Central memory CD8-positive, alpha-beta T cell (primary cell): ENCODE data around the gene MROH2A.

Experiments
- ATAC-seq: fragments of 150-1000 bp; cut with Tn5 transposase; replicated peaks from 2 replicates; pipeline ENCODE4 v1.10.0; 2022; ENCODE audit warnings: mild to moderate bottlenecking, moderate FRiP score, moderate number of reproducible peaks; ENCODE audit not compliant: poor library complexity, severe bottlenecking; ENCODE audit errors: extremely low read depth
- DNase-seq, 2 donors: peaks; one replicate each; pipeline ENCODE4 v3.0.0; 2021; ENCODE audit warnings: low spot score in 2 of 2
- H3K27ac Mint-ChIP-seq: one replicate; pipeline ENCODE4 v1.8.0; 2022; ENCODE audit warnings: low read depth, mild to moderate bottlenecking, moderate library complexity, mixed read lengths
- H3K27me3 Mint-ChIP-seq: one replicate; pipeline ENCODE4 v1.8.0; 2022; ENCODE audit warnings: mixed read lengths
- H3K36me3 Mint-ChIP-seq: one replicate; pipeline ENCODE4 v1.8.0; 2022; ENCODE audit warnings: mild to moderate bottlenecking, moderate library complexity, mixed read lengths; ENCODE audit not compliant: insufficient read depth
- H3K4me1 Mint-ChIP-seq: one replicate; pipeline ENCODE4 v1.8.0; 2022; ENCODE audit warnings: mixed read lengths
- H3K4me3 Mint-ChIP-seq: one replicate; pipeline ENCODE4 v1.8.0; 2022; ENCODE audit warnings: mild to moderate bottlenecking, moderate library complexity, mixed read lengths
- H3K9me3 Mint-ChIP-seq: one replicate; pipeline ENCODE4 v1.8.0; 2022; ENCODE audit warnings: mixed read lengths

The MROH2A gene

DNA sequence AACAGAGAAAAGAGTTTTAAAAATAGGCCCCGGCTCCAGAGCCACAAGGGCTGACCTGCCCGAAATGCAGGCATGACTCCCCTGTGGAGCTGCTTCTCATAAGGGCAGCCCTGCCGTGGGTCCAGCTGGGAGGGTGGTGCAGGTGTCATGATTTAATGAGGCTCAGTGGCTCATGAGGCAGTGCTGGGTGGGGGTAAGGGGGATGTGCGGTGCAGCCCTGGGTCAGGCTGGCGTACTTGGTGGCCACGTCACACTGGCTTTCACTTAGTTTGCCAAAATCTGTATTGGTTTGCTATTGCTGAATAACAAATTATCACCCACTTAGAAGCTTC is 42.6 kb downstream of the MROH2A start:
- H3K4me3 Mint-ChIP-seq, result no peak overlapping the region
- H3K36me3 Mint-ChIP-seq, result no peaks in the 10 kb centered on the region
- H3K9me3 Mint-ChIP-seq, result no peaks in the 10 kb centered on the region
- no peak overlapping the region for H3K27ac Mint-ChIP-seq
- H3K27me3 Mint-ChIP-seq, result peaks cover 66% of the 10 kb centered on the region
- ATAC-seq (no peak), DNase-seq (no peak)
- no peaks in the 10 kb centered on the region for H3K4me1 Mint-ChIP-seq

DNA sequence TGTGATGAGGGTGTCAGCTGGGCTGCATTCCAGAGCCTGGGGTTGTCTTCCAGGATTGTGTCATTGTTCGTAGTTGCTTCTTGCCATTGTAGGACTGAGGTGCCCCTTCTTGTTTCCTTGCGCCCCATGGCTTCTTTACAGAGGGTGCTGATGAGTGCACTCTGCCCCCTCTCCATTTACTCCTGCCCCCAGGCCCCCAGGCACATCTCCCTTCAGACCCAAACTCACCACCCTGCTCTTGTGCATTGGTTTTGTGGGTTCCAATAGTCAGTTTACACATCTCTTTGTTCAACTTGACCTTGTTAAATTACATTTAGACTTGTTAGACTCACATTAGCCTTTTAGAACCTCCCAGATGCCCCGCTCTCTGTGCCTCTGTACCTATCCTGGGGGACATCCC is 43.1 kb downstream of the MROH2A start:
- no peak for DNase-seq
- no peak overlapping the region for H3K4me3 Mint-ChIP-seq
- peaks cover 66% of the 10 kb centered on the region for H3K27me3 Mint-ChIP-seq
- no peak overlapping the region for H3K27ac Mint-ChIP-seq
- no peaks in the 10 kb centered on the region for H3K9me3 Mint-ChIP-seq
- no peaks in the 10 kb centered on the region for H3K36me3 Mint-ChIP-seq
- ATAC-seq, result no peak
- no peaks in the 10 kb centered on the region for H3K4me1 Mint-ChIP-seq

- Mint-ChIP-seq H3K27ac (no peak overlapping the region), H3K9me3 (no peaks in the 10 kb centered on the region), H3K27me3 (peaks cover 66% of the 10 kb centered on the region), H3K4me3 (no peak overlapping the region), H3K4me1 (no peaks in the 10 kb centered on the region), H3K36me3 (no peaks in the 10 kb centered on the region)
- DNase-seq (no peak), ATAC-seq (no peak)
Measured at GRCh38 chr2:233821709-233822100, 43.6 kb downstream of the MROH2A start.

- Mint-ChIP-seq H3K4me3 (no peak overlapping the region), H3K9me3 (no peaks in the 10 kb centered on the region), H3K36me3 (no peaks in the 10 kb centered on the region), H3K4me1 (no peaks in the 10 kb centered on the region), H3K27ac (no peak overlapping the region), H3K27me3 (peaks cover 66% of the 10 kb centered on the region)
- DNase-seq (no peak), ATAC-seq (no peak)
Measured at GRCh38 chr2:233822101-233822771, 44.1 kb downstream of the MROH2A start.

GRCh38 chr2:233822781-233823730 is 44.9 kb downstream of the MROH2A start:
- Mint-ChIP-seq H3K4me3 (no peak overlapping the region), H3K27me3 (peaks cover 66% of the 10 kb centered on the region), H3K9me3 (no peaks in the 10 kb centered on the region), H3K36me3 (peaks cover 2% of the 10 kb centered on the region), H3K4me1 (no peaks in the 10 kb centered on the region), H3K27ac (no peak overlapping the region)
- DNase-seq (no peak), ATAC-seq (no peak)

GRCh38 chr2:233823731-233824121 is 45.6 kb downstream of the MROH2A start:
- Mint-ChIP-seq H3K27ac (no peak overlapping the region), H3K4me1 (no peaks in the 10 kb centered on the region), H3K9me3 (no peaks in the 10 kb centered on the region), H3K27me3 (peaks cover 63% of the 10 kb centered on the region), H3K4me3 (no peak overlapping the region), H3K36me3 (peaks cover 2% of the 10 kb centered on the region)
- ATAC-seq (no peak), DNase-seq (no peak)

- Mint-ChIP-seq H3K9me3 (no peaks in the 10 kb centered on the region), H3K36me3 (peaks cover 2% of the 10 kb centered on the region), H3K4me3 (no peak overlapping the region), H3K27me3 (peaks cover 56% of the 10 kb centered on the region), H3K4me1 (no peaks in the 10 kb centered on the region), H3K27ac (no peak overlapping the region)
- DNase-seq (no peak), ATAC-seq (no peak)
Measured at GRCh38 chr2:233824373-233824772, 46.2 kb downstream of the MROH2A start.

GRCh38 chr2:233828546-233829192 is 50.5 kb downstream of the MROH2A start:
- Mint-ChIP-seq H3K27me3 (peaks cover 33% of the 10 kb centered on the region), H3K4me1 (no peaks in the 10 kb centered on the region), H3K27ac (no peak overlapping the region), H3K9me3 (no peaks in the 10 kb centered on the region), H3K4me3 (no peak overlapping the region), H3K36me3 (peaks cover 2% of the 10 kb centered on the region)
- ATAC-seq (no peak), DNase-seq (no peak)

DNA sequence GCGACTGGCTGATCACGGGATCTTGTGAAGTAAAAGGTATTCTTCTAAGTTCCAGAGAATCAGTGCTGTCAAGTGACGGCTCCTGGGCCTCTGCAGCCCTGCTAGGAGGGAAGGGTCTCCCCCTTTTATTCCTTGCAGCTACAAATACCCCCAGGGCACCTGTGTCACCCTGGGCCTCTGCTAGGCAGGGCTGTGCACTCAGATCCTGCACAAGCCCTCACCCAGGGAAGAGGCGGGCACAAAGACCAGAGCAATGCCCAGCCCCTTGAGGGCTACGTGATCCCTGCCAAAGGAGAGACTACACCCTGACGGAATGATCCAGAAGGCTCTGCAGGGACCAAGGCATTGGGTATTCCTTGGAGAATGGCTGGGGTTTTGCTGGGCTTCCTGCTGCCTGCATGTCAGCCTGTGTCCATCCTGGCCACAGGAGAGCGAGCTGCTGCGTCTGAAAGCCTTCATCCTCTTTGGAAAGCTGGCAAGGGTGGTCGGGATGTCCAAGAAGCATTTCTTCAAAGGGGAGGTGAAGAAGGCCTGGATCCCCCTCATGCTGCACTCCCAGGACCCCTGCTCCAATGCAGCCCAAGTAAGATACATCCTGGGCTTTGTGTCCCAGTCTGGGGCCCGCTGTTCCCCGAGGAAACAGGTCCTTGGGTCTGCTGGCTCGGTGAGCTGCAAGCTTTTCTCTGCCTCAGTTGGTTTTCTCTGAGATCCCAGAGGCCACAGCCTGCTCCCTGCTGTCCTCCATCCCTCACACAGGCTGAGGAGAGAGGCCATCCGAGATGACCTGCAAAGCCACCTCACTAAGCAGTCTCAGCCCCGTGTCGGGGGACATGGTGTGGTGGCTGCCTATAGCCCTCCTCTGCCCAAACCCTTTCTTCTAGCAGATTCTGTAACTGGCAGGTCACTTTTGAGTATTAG is 51.3 kb downstream of the MROH2A start:
- Mint-ChIP-seq H3K4me1 (no peaks in the 10 kb centered on the region), H3K27ac (no peak overlapping the region), H3K36me3 (peaks cover 2% of the 10 kb centered on the region), H3K9me3 (no peaks in the 10 kb centered on the region), H3K27me3 (peaks cover 33% of the 10 kb centered on the region), H3K4me3 (no peak overlapping the region)
- no peak for DNase-seq
- ATAC-seq, result no peak

DNA sequence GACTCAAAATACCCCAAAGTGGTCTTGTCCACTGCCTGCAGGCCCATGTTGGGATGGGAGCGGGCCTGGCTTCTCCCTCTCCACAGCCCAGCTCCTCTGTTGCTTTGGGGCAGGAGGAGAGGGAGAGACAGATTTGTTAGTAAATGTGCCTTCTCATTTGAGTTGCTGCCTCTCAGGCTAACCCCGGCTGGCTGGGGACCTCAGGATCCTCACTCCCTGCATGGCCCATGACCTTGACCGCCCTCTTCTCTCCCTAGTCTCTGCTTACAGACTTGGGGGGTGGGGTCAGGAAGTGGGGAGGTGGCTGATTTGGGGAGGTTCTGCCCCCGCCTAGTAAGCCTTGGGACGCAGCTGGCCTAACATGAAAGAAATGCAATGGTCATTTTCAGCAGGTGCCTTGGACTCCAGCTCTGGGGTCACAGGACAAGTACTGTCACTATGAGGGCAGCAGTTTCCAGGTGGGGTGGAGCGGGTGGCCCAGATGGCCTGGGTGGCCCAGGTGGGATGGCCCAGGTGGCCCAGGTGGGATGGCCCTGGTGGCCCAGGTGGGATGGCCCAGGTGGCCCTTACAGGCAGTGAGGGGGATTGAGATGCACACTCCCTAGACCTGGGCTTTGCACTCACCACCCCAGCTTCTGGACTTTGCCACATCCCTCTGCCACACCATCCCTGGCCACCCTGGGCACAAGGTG is 52.1 kb downstream of the MROH2A start:
- Mint-ChIP-seq H3K9me3 (no peaks in the 10 kb centered on the region), H3K27ac (no peak overlapping the region), H3K36me3 (peaks cover 2% of the 10 kb centered on the region), H3K4me1 (no peaks in the 10 kb centered on the region), H3K27me3 (peaks cover 31% of the 10 kb centered on the region), H3K4me3 (no peak overlapping the region)
- DNase-seq, result no peak
- ATAC-seq, result no peak

DNA sequence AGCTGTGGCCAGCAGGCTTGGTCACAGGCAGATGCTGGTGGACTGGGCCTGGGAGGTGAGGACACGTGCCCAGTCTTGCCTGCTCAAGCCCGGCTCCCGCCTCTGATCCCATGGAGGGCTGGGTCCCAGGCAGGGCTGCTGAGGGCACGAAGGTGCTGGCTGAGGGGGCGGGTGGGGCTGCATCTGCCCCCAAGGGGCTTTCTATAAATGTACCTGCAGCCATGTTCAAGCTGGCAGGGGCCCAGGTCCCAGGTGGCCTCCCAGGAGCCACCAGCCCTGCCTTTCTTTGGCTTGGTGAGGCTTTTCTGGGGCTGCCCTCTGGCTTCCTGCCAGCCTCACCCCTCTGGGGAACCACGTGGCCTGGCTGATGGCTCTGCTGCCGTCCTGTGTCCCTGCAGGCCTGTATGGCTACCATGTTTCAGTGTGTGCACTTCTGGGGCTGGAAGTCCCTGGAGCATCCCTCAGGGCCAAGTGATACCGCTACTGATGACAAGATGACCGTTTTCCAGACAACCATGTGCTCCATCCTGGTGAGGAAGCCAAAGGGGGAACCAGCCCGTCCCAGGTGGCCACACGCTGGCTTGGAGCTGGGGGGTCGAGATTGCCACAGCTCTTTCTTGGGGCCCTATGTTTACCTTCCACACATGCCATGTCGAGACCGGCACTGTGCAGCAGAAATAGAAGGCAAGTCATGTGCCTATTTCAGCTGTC is 53.0 kb downstream of the MROH2A start:
- Mint-ChIP-seq H3K36me3 (peaks cover 2% of the 10 kb centered on the region), H3K27me3 (peaks cover 22% of the 10 kb centered on the region), H3K4me1 (no peaks in the 10 kb centered on the region), H3K9me3 (no peaks in the 10 kb centered on the region), H3K4me3 (no peak overlapping the region), H3K27ac (no peak overlapping the region)
- DNase-seq (no peak), ATAC-seq (no peak)
